Panc1 (cell line): ENCODE results near the gene AKAP10. TPM values are rescaled to one million over a fixed set of nuclear protein-coding genes. Genes with fewer than 3 reads are reported as not detected.

Source experiments
- ATAC-seq: fragments of 200-7000 bp; cut with Tn5 transposase; 2 replicates; pipeline ENCODE4 v1.9.1; 2020; ENCODE audit warnings: mild to moderate bottlenecking, moderate library complexity
- BruUV-seq: library from RNA; stranded (reverse); fragments of 400-500 nt; replicated peaks from 2 replicates; lab custom pipeline; 2021; lab: Mats Ljungman, UMichigan
- CTCF ChIA-PET: fragments of 300-600 bp; sonication (Branson Sonifier 250); formaldehyde crosslinking; loops from one replicate; lab custom pipeline; 2022; ENCODE audit warnings: antibody characterized with exemption; lab: Charles Lee
- POLR2A ChIA-PET: fragments of 300-600 bp; sonication (Branson Sonifier 250); formaldehyde crosslinking; loops from one replicate; lab custom pipeline; 2022; ENCODE audit warnings: antibody characterized with exemption; lab: Charles Lee
- DNase-seq: peaks from one replicate; pipeline ENCODE4 v3.0.0-alpha.2; 2010; ENCODE audit warnings: low read depth, low spot score
- H3K27ac ChIP-seq: 2 replicates; pipeline ENCODE4 v1.5.1; 2011; ENCODE audit warnings: mild to moderate bottlenecking, low read length, inconsistent platforms
- H3K27me3 ChIP-seq: fragments of 200-500 bp; sonication (Bioruptor generic); 2 replicates; pipeline ENCODE4 v1.6.0; 2014; ENCODE audit warnings: low read length, inconsistent platforms; ENCODE audit not compliant: control insufficient read depth, insufficient read depth
- H3K36me3 ChIP-seq: fragments of 200-500 bp; sonication (Bioruptor generic); 2 replicates; pipeline ENCODE4 v1.5.1; 2014; ENCODE audit warnings: inconsistent platforms, mild to moderate bottlenecking, low read length, moderate library complexity; ENCODE audit not compliant: control insufficient read depth, insufficient read depth
- H3K4me1 ChIP-seq: 2 replicates; pipeline ENCODE4 v1.5.1; 2011; ENCODE audit warnings: inconsistent platforms, mild to moderate bottlenecking, low read length, moderate library complexity; ENCODE audit not compliant: control insufficient read depth, insufficient read depth
- H3K4me3 ChIP-seq, 2 experiments: 2 replicates each; pipeline ENCODE4 v1.5.1; 2011 to 2012; ENCODE audit warnings: low read depth in 2 of 2, low read length in 2 of 2, mild to moderate bottlenecking in 2 of 2, inconsistent platforms in 1 of 2, moderate library complexity in 1 of 2
- H3K9me3 ChIP-seq: fragments of 200-500 bp; sonication (Bioruptor generic); 2 replicates; pipeline ENCODE4 v1.5.1; 2014; ENCODE audit warnings: low read depth, mild to moderate bottlenecking, inconsistent platforms, low read length, moderate library complexity; ENCODE audit not compliant: control insufficient read depth, insufficient read depth
- CTCF ChIP-seq: fragments of 450-650 bp; IDR thresholded peaks from 2 replicates; pipeline ENCODE4 v1.5.1; 2017; ENCODE audit warnings: mild to moderate bottlenecking
- POLR2AphosphoS5 ChIP-seq: IDR thresholded peaks from 2 replicates; pipeline ENCODE4 v1.6.1; 2012; ENCODE audit warnings: mild to moderate bottlenecking, low read depth, low read length, moderate library complexity
- REST ChIP-seq, 2 experiments: IDR thresholded peaks; 2 replicates each; pipeline ENCODE4 v1.6.1; 2011 to 2012; ENCODE audit warnings: low read depth in 2 of 2, control low read depth in 1 of 2, low read length in 1 of 2, mild to moderate bottlenecking in 1 of 2, moderate library complexity in 1 of 2; ENCODE audit not compliant: insufficient read depth in 1 of 2
- SIN3A ChIP-seq: IDR thresholded peaks from 2 replicates; pipeline ENCODE4 v1.6.1; 2012; ENCODE audit warnings: low read depth, mild to moderate bottlenecking, low read length, moderate library complexity, borderline replicate concordance; ENCODE audit not compliant: insufficient read depth
- TCF7L2 ChIP-seq: IDR thresholded peaks from 2 replicates; pipeline ENCODE4 v1.6.1; 2011; ENCODE audit warnings: mild to moderate bottlenecking, low read depth, low read length, inconsistent platforms
- in situ Hi-C: cut with HindIII; loops from 2 replicates; pipeline ENCODE4 v1.10.0; 2016; ENCODE audit warnings: low sequenced_read_pairs, low pct_unique_long_range_greater_than_20kb
- intact Hi-C: fragments of 100-400 bp; cut with micrococcal nuclease; formaldehyde crosslinking; loops from one replicate; pipeline ENCODE4 v1.10.0; 2022; ENCODE audit not compliant: unreplicated experiment
- total RNA-seq: library from RNA; stranded (reverse); gene quantifications from one replicate; pipeline ENCODE4 v1.2.1, GENCODE V29; 2021; ENCODE audit not compliant: unreplicated experiment

The AKAP10 gene
- total RNA-seq, 1 experiment from 2014 or later, result 24.6 TPM

GRCh38 chr17:19857640-19858039, 120.0 kb downstream of the AKAP10 start:
- in situ Hi-C loops (no loop called here), intact Hi-C loops (no loop called here)
- Histone ChIP-seq H3K27ac (no peak overlapping the region), H3K4me1 (no peaks in the 10 kb centered on the region), H3K27me3 (no peaks in the 10 kb centered on the region), H3K9me3 (no peaks in the 10 kb centered on the region), H3K4me3 (no peak overlapping the region), H3K36me3 (no peaks in the 10 kb centered on the region)
- no peak for TF ChIP-seq TCF7L2
- TF ChIP-seq POLR2AphosphoS5, result no peak
- TF ChIP-seq REST (IDR thresholded peaks at IDR 0.05; ENCODE audit: insufficient read depth in 1 of 2, low read depth in 2 of 2, low read length in 1 of 2), result no peak
- no peak for TF ChIP-seq CTCF
- TF ChIP-seq SIN3A, result no peak
- DNase-seq (no peak), ATAC-seq (no peak)
- ChIA-PET CTCF (no interaction called here), POLR2A (interaction anchor here (0.6 kb wide), 1 partner anchor 41 kb away, joined by 4 read pairs; no protein-coding TSS in a partner anchor)
- no TSS peak for BruUV-seq

Other genes starting within 250 kb of the AKAP10 start
- 0.21 TPM for gene ALDH3A1, start 229.5 kb downstream of the AKAP10 start, total RNA-seq
- gene ULK2, start 109.9 kb downstream of the AKAP10 start, total RNA-seq, result 22.8 TPM
- 80.8 TPM for gene SPECC1, start 31.5 kb upstream of the AKAP10 start, total RNA-seq